ACHN (cell line): Measurements from ENCODE around the gene NUP210L.
A peak's percentile ranks its signal among the peaks of the same experiment; 100 is the strongest.
"Not testable (repeated sequence)": the region's sequence is repeated elsewhere in the genome, so short reads cannot be mapped to it uniquely, and the experiment has no call there.

Experiments used
- DNase-seq: peaks from one replicate; pipeline ENCODE4 v3.0.0-alpha.2; 2015
- in situ Hi-C: cut with HindIII; loops from 2 replicates; pipeline ENCODE4 v1.10.0; 2017; ENCODE audit warnings: low sequenced_read_pairs, low pct_ligation_motif_present, low pct_unique_long_range_greater_than_20kb

Gene NUP210L

DNA sequence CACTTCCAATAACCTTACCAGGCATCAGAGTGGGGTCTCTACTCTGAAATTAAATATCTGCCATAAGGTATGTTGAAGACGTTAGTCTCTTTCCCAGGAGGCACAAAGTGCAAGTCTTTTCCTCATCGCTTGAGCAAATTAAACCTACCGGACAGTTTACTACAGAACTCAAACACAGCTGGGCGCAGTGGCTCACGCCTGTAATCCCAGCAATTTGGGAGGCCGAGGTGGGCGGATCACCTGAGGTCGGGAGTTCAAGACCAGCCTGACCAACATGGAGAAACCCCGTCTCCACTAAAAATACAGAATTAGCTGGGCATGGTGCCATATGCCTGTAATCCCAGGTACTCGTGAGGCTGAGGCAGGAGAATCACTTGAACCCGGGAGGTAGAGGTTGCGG is 175.8 kb downstream of the NUP210L start:
- in situ Hi-C loops, DNase-seq: not testable (repeated sequence)

DNA sequence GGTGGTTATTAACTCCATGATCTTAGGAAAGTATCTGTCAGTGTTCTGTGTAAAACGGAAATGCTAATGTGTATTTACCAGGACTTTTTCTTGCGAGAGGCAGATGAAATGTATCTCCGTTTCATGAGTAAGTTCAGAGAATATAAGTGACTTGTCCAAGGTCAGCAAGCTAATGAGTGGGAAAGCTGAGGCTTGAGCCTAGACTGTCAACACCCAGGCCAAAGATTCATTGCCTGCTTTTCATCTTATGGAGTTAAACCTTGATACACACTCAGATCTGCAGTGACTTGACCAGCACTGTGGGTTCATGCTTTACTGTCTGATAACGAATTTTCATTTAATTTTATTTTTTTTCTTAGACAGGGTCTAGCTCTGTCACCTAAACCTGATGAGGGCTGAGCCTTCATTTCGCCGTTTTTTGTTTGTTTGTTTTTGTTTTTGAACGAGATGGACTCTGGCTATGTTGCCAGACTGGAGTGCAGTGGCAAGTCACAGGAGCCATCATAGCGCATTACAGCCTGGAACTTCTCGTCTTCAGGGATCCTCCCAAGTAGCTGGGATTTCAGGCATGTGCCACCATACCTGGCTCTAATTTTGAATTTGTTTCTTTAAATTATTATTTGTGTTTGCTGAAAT is 176.5 kb downstream of the NUP210L start:
- in situ Hi-C loops = no loop called here
- no peak for DNase-seq

DNA sequence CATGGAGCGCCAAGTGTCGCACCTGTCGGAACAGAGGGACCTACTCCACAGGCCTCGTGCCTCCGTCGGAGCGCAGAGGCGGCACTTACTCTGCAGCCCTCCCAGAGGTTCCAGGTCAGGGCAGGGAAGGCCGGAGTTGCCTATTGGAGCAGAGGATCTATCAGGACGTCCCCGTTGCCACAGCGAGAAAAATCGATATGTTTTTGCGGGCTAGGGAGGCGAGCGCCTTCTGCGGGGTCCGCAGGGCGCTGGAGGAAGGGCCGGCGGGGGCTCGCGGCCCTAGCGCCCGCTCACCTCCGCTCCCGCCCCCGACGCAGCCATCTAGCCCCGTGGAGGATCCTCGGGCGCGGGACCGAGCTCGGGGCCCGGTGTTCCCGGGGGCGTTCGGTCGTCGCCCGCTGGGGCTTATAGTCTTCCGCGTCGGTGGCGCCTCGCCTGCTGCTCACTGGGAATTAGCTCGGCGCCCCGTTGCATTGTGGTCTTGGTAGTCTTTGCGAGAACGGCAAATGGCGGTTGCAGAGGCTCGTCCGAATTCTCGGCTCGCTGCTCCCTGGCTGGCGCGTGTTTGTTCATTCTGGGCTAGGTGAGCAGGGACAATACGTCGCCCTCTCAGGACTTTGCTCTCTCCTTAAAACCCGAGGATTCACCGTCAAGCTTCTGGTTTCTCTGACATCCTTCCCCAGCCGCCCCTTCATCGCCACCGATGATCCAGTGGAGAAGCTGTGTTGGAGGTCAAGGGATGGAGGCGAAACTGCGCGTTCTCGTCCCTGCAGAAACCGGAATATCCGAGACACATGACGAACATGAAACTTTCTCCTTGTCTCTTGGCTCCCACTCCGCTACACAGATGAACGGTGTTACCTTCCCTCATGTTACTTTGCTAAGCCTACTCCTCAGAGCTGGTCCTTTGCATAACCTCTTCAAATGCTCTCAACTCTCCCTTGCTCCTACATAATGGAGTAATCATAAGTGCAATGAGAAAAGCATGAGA is 177.3 kb downstream of the NUP210L start, which contains the start of gene JTB:
TSS of gene JTB (minus strand) at position 425 of the 991 bp plus-strand sequence. CDS start at position 3, 422 bp downstream.
- peak; percentile 86 for DNase-seq
- in situ Hi-C loops = no loop called here

DNA sequence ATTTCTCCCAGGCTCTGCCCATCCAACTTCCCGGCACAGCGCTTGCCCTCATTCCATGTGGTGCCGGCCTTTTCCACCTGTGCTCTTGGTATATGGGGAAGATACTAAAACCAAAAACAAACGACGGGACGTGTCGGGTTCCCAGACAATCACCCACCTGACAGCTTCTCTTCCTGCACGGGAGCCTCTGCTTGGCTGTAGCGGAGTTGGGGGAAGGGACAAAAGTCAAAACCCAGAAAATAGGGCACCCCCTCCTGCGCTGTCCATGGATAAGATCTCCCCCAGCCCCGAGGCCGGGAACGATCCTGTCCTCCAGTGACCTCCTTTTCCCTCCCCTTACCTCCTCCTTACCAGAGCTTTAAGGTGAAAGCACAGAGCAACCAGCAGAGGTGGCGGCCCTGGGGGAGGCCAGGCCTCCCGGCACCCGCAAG is 178.0 kb downstream of the NUP210L start:
- DNase-seq = no peak
- in situ Hi-C loops = no loop called here

DNA sequence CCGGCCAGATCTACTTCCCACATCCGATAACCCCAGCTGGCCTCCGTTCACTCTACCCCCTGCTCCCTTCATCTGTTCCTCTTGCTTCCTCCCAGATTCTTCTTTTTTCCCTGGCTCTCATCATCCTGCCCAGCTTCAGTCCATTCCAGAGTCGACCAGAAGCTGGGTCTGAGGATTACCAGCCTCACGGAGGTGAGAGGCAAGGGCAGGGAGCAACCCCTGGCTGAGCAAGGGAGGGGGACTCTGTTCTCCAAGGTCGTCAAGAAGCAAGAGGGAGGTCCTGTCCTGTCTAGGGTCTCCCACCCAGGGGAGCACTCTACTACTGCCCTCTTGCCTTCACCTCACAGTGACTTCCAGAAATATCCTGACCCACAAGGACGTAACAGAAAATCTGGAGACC is 181.3 kb downstream of the NUP210L start:
- DNase-seq = no peak
- in situ Hi-C loops = no loop called here

DNA sequence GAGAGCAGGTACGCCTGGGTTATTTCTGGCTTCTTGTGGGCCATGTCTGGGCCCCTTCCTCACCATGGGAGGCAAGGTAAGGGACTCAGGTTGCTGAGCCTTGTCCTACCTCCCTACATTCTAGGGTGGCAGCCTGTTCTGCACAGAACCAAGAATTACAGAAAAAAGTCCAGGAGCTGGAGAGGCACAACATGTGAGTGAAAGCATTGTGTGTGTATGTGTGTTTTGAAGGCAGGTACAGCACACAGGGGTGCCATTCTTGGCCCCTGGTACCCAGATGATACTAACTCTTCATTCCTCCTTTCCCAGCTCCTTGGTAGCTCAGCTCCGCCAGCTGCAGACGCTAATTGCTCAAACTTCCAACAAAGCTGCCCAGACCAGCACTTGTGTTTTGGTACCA is 181.8 kb downstream of the NUP210L start:
- in situ Hi-C loops = no loop called here
- no peak for DNase-seq

DNA sequence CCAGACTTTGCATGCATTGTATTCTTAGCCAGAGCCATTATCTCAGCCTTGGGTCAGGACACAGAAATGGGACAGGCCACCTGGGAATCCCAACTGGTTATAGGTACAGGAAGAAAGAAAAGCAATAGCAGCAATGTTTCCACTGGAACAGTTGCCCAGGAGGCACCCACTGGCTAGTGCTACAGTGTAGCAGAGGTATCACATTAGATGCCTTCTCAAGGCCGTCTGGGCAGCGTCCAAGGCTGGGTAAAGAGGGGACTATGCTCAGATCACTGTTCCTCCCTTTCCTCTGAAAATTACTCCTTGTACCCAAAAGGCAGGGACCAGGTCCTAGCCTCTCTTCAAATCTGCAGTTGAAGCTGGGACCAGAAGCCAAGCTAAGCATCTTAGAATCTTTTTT is 184.5 kb downstream of the NUP210L start:
- DNase-seq = no peak
- in situ Hi-C loops = no loop called here

DNA sequence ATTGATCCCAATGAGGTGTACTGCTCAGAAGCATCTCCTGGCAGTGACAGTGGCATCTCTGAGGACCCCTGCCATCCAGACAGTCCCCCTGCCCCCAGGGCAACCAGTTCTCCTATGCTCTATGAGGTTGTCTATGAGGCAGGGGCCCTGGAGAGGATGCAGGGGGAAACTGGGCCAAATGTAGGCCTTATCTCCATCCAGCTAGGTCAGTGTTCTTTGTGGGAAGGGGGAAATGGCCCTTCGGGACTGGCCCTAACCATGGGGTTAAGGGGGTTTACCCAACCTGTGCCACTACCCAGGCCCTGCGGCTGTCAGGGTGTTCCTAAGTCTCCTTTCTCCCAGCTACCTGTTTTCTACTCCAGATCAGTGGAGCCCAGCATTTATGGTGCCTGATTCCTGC is 185.9 kb downstream of the NUP210L start:
- no peak for DNase-seq
- in situ Hi-C loops = no loop called here

DNA sequence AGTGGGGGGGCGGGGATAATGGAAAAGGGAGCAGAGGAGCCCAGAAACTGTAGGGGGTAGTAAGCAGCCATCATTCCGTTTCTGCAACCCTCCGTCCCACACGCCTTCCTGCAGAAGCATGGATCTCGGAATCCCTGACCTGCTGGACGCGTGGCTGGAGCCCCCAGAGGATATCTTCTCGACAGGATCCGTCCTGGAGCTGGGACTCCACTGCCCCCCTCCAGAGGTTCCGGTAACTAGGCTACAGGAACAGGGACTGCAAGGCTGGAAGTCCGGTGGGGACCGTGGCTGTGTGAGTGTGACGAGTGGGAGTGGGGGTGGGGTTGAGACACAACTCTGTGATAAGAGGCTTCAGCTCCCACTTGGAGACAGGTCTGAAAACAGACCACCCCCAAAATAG is 186.5 kb downstream of the NUP210L start:
- no peak for DNase-seq
- in situ Hi-C loops = no loop called here

DNA sequence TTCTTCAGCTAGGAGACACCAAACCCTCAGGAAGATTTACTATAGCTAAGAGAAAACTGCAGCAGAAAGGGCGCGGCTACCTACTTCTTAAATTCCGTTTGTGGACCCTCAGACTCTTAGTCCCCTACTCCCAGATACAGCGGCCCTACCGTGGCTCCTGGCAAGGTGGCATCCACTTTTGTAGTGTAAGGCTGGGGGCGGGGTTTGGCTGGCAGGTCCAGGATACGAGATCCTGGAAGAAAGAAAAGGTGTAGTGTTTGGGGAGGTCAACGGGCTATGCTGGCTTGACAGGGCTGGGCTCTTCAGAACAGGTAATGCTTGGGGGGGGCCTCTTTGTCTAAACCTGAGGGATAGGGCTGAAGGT is 186.9 kb downstream of the NUP210L start:
- in situ Hi-C loops = no loop called here
- no peak for DNase-seq

DNA sequence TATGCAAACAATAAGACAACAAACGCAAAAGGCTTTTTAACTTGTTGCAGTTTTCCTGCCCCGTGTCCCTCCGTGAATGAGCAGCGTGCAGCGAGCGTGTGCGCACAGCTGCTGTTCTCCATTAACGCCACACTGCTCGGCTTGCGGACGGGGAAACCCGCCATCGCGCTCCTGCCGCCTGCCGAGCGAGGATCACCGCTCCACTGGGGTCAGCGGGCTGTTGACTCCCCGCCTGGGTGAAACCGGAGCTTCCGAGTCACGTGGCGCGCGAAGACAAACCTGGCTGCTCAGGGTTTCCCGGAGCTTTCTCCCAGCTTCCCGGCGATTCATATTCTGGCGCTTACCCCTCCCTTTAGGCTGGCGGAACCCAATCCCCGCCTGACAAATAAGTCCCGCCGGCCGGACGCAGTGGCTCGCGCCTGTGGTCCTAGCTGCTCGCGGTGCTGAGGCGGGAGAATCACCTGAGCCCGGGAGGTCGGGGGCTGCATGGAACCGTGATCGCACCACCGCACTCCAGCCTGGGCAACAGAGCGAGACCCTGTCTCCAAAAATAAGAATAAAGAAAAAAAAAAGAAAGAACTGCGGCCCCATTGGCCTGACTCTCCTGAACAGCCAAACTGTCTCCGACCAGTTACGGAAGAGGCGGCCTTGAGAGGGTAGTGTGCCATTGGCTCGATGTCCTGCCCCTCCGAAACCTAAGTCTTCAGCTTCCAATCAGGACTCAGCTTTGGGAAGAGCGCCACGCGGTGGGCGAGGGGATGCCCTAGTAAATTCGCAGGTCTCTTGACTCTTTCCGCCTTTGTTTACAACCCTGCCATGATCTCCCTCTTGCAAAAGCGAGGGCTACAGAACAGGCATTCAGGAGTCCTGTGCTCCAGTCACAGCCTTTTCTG is 187.5 kb downstream of the NUP210L start, which contains the start of gene CREB3L4:
TSS of gene CREB3L4 (plus strand) at position 796 of the 893 bp plus-strand sequence. CDS start 624 bp downstream, outside the sequence.
- peak; percentile 98 for DNase-seq
- in situ Hi-C loops = no loop called here

DNA sequence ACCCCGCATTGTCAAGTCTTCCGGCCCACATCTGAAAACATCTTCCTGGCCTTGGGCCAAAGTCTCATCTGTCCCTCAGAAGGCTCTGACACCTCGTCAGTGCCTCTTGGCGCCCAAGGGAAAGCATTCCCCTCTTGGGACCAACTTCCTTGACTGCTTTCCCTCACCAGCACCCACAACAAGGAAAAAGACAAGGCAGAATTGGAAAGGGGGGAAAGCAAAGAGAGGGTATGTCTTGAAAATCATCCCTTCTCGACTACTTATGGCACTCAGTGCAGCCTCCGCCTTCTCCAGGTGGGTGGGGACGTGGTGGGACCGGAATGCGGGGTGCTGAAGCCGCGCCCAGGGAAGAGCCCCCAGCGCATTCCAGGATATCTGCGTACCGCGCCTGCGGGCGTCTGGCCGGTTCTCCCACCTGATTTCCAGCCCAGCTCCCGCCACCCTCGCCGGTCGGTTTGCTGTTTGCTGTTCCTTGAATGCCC is 191.0 kb downstream of the NUP210L start:
- in situ Hi-C loops = no loop called here

DNA sequence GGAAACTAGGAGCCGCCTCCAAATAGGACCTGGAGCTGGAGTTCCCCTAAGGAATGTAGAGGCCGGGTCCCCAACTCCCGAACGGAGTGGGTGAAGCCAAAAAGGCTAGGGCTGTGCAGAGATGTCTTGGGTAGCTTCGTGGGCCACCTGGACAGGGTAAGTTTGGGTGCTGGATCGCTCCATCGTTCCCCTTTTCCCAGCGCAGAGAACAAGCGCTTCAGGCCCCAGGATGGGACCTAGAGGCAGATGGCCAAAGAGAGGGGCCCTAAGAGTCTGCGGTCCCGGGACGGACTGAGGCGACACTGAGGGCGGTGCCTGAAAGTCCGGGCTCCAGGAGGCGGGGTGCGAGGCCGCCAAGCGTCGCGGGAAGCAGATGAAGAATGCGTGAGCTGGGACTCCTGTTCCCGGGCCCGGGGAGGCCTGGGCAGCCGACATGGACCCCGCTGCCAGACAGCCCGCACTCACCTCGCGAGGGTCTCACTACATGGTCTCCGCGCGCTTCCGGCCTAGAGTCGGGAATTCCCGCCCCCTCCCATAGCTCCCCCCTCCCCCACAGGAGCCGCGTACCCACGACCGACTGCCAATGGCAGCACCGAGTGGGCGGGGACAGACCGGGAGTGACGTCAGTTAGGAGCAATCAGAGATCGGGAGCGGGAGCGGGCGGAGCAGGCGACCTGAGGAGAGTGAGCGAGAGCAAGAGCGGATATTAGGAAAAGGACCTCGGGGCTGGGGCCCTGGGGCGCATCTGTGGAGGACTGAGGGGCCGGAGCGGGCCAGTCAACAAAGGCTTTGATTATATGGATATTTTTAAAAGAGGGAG is 191.6 kb downstream of the NUP210L start, which contains the start of gene SLC39A1:
TSS of gene SLC39A1 (minus strand) at position 508 of the 820 bp plus-strand sequence. CDS start 822 bp downstream, outside the sequence.
- DNase-seq = peak; percentile 99
- in situ Hi-C loops = no loop called here

More for the DNA sequence above, 191.0 kb downstream of the NUP210L start:
- peak; percentile 77 for DNase-seq

DNA sequence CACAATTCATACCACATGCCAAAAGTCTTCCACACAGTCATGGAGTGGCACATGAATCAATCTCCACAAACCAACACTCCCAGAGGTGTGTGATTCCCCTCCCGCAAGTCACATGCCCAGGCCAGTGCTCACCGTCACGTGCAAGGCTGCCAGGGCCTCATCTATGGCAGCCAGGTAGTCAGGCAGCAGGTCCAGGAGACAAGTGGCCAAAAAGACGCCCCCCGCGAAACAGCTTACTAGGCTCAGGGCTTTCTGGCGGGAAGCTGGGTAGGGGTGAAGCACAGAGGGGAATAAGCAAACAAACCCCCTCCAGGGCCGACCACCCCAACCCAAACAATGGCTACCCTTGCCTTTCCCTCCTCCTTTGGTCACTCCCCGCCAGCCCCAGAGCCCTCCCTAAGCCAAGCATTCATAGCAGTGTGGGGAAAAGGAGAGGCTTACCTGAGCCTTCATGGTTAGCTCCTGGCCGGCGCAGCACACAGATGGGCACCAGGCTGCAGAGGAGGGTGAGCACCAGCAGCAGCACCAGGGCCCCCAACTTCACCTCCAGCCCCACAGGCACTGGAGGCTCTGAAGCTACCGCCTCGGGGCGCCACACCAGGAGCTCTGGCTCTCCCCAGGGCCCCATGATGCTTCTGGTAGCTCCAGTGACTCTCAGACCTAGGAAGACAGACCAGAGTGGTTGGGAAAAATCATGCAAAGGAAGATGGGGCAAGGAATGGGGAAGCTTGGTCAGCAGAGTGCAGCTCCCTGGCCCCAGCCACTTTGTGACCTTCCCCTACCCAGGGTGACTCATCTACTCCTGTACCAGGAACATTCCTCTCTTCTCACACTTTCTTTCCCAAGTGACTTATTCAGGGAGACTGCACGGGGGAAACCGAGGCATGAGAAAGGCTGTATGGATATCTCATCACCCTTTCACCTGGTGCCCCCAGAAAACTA is 192.5 kb downstream of the NUP210L start:
- DNase-seq = peak; percentile 77
- in situ Hi-C loops = no loop called here

DNA sequence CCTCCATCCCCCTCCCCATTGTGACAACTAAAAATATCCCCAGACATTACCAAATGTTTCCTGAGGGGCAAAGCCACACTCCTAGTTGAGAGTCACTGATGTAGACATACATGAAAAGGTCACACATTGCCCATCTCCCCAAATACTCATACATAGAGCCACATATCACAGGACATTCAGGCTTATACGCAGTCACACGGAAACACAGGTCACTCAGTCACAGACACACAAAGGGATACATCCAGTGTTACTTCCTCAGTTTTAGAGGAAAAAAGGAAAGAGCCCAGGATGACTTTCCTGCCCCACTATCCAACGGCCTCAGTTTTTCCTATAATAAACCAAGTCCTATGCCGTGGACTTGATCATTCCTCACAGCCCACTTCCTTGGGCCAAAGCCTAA is 193.5 kb downstream of the NUP210L start:
- in situ Hi-C loops = no loop called here
- DNase-seq = no peak

DNA sequence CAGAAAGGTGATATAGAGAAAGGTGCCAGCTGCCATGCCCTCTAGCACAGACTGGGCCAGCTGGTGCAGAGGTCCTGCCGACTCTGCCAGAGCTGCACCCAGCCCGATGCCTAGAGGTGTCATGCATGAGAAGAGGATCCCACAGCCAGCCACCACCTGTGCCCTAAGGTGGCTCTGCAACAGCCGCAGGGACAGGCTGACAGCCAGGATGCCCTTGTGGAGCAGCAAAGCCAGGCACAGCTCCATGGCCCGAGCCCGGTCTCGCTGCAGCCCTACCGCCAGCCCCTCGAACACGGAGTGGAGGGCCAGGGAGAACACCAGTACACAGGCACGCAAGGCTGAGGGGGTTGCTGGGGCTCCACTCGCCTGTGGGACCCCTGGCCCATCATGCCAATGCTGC is 194.7 kb downstream of the NUP210L start:
- DNase-seq = no peak
- in situ Hi-C loops = no loop called here

DNA sequence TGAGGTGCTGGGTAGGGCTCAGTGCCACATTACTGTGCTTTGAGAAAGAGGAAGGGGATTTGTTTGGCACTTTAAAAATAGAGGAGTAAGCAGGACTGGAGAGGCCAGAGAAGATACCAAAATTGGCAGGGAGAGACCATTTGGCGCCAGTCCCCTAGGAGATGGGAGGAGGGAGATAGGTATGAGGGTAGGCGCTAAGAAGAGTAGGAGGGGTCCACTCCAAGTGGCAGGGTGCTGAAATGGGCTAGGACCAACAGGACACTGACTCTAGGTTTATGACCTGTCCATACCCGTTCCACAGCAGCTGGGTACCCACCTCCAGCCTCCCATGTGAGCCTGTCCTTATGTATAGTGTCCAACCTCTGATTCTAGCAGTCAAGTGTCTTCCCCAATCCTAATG is 195.4 kb downstream of the NUP210L start:
- no peak for DNase-seq
- in situ Hi-C loops = no loop called here
